Measurements from ENCODE around the gene KCNN4.
"Not testable (repeated sequence)": the region's sequence is repeated elsewhere in the genome, so short reads cannot be mapped to it uniquely, and the experiment has no call there.

KCNN4 gene

GRCh38 chr19:43775299-43775890 lies 5.4 kb downstream of the KCNN4 start:
- in situ Hi-C loops (cut with HindIII; ENCODE audit: low sequenced_read_pairs) = no loop called here

DNA sequence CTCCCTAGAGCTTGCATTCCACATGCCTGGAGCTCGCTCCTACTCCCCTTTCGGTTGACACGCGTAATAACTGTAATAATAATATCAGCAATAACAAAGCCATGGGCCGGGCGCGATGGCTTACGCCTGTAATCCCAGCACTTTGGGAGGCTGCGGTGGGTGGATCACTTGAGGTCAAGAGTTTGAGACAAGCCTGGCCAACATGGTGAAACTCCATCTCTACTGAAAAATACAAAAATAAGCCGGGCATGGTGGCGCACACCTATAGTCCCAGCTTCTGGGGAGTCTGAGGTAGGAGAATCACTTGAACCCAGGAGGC lies 5.9 kb downstream of the KCNN4 start:
- in situ Hi-C loops (cut with HindIII; ENCODE audit: low sequenced_read_pairs) = loop anchor here (5.0 kb wide), 1 partner anchor 108 kb away; no protein-coding TSS in a partner anchor

DNA sequence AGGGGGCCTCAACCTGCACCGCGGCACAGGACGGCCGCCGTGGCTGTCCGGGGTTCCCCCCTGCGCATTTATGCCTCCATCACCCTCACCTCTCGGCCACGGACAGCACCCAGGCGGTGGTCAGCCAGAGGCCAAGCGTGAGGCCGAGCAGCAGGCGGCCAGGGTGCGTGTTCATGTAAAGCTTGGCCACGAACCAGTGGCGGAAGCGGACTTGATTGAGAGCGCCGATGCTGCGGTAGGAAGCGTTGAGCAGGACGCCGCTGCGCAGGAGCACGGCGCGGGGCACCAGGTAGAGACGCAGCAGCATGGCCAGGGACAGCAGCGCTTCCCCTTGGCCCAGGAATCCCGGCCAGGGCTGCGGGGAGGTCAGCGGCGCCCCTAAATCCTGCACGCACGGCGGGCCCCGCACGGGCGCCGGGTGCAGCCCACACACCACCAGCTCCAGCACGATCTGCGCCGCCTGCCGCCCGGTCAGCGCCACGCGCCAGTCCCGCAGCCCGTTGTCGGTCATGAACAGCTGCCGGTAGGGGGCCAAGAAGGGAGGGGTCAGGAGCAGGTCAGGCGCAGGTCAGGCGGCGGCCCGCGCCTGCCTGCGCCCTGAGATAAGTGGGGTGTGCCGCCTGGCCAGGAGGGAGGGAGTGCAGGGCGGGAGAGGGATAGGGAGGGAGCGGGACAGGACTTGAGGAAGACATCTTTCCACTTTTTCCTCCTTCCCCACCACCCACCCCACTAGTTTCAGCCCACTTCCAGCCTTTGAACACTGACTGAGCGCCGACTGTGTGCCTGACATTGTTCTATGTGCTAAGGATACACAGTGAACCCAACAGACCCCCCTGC lies 6.5 kb downstream of the KCNN4 start:
- in situ Hi-C loops (cut with HindIII; ENCODE audit: low sequenced_read_pairs) = loop anchor here (5.0 kb wide), 1 partner anchor 107 kb away; no protein-coding TSS in a partner anchor

DNA sequence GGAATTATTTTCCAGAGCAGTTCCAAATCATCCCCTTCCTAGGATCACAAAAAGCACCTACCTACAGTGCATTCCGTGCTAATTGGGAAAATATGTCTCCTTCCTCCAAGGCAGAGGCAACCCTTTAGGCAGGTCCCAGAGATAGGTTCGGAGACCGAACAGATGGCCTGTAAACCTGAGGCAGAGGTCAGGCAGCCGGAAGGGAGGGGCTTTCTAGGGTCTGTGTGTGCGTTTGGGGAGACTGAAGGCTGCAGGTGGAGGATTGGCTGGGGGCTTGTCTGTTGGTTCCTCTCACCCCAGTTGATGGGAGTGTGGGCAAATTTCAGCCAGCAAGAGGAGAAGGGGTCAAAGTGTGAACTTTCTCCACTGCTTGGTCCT lies 7.1 kb downstream of the KCNN4 start:
- in situ Hi-C loops (cut with HindIII; ENCODE audit: low sequenced_read_pairs) = loop anchor here (5.0 kb wide), 1 partner anchor 106 kb away; no protein-coding TSS in a partner anchor

GRCh38 chr19:43769256-43769655 lies 11.5 kb downstream of the KCNN4 start:
- in situ Hi-C loops (cut with HindIII; ENCODE audit: low sequenced_read_pairs) = no loop called here

DNA sequence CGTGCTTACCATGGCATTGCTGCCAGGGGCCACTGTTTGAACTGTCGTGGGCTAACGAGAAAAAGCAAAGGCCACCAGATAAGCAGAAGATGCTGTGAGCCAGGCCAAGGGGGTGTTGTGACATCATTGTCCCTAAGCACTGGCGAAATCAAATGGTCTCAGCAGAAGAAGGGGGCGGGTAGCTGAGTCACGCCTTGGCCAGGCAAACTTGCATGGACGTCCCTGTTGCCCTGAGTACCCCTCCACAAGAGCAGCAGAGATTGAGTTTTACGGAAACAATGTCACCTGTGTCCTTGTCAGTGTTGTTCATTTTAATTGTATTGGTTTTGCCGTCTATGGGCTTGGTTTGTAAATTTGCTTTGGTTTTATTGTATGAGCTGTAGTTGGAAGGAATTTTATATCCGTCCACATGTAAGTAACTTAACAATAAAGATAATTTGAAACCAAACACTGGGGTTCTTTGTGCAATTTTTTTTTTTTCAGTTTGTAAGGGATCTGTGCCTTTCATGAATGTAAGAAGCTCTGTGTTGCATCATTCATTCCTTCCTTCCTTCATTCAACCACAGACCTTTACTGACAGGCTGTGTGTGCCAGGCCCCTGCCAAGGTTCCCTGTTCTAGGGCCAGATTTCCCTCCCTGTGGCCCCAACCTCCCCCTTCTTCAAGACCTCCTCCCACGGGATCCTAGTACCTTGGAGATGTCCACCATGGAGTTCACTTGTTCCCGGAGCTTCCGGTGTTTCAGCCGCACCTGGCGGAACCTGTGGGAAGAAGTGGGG lies 12.3 kb downstream of the KCNN4 start:
- in situ Hi-C loops (cut with HindIII; ENCODE audit: low sequenced_read_pairs) = no loop called here

GRCh38 chr19:43767818-43768217 lies 13.0 kb downstream of the KCNN4 start:
- in situ Hi-C loops (cut with HindIII; ENCODE audit: low sequenced_read_pairs) = no loop called here

DNA sequence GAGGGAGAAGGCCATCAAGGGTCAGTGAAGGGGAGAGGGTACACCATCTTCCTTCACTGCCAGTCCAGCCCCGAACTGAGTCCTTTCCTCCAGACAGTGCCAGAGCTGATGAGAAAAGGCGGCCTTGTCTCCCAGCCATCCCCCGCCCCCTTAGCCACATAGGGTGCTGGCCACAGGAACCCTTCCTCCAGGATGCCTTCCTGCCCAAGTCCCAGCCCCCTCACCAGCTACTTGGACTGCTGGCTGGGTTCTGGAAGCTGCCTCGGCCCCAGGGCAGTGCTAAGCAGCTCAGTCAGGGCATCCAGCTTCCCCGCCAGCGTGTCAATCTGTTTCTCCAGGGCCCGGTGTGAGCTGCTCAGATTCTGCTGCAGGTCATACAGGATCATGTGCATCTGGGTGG lies 13.5 kb downstream of the KCNN4 start:
- in situ Hi-C loops (cut with HindIII; ENCODE audit: low sequenced_read_pairs) = no loop called here

DNA sequence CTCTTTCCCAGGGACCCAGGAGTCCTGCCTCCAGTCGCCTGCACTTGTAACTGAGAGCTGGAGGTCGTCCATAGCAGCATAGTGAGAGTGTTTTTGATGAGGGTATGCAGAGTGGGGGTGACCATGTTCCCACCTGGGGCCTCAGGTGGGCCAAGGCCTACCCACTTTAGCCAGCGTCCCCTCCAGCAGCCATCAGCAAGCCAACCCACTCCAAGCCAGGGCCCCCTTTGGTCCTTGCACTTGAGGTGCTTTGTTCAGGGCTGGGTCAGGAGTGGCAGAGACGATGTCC lies 14.1 kb downstream of the KCNN4 start:
- in situ Hi-C loops (cut with HindIII; ENCODE audit: low sequenced_read_pairs) = no loop called here

GRCh38 chr19:43765109-43765876 lies 15.5 kb downstream of the KCNN4 start:
- in situ Hi-C loops (cut with HindIII; ENCODE audit: low sequenced_read_pairs) = no loop called here

GRCh38 chr19:43764684-43765083 lies 16.1 kb downstream of the KCNN4 start:
- in situ Hi-C loops (cut with HindIII; ENCODE audit: low sequenced_read_pairs) = not testable (repeated sequence)

DNA sequence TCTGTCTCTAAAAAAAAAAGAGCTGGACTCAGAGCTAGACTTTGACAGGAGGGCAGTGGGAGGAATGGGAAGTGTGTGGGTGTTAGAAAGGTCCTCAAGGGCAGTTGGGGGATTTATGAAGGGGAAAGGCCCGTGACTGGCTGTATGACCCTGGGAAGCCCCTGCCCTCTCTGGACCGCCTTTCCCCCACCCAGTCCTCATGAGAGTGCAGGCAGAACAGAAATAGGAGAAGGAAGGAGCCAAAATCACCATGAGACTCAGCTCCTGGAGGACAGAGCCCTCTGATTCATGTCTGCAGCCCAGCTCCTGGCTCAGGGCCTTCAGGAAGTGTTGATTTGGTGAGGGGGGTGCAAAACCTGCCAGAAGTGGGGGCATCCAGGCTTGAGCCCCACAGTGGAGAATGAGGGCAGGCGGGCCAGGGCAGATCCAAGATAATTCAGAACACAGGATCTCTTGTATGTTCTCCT lies 17.3 kb downstream of the KCNN4 start:
- in situ Hi-C loops (cut with HindIII; ENCODE audit: low sequenced_read_pairs) = no loop called here

DNA sequence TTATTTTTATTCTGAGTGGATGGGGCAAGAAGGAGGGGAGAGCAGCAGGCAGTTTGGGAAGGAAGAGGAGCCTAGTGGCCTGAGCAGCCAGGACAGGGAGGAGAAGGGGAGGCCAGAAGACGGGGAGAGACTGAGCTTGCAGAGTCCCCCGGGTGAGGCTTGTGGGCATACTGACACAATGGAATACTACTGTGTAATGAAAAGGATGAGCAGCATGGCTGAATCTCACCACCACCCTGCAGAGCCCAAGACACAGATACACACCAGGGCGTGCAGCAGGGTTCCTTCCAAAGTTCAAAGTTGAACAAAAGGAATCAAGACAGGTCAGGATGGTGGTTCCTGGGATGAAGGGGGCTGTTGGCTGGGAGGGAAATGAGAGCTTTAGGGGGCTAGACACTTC lies 18.0 kb downstream of the KCNN4 start:
- in situ Hi-C loops (cut with HindIII; ENCODE audit: low sequenced_read_pairs) = no loop called here

DNA sequence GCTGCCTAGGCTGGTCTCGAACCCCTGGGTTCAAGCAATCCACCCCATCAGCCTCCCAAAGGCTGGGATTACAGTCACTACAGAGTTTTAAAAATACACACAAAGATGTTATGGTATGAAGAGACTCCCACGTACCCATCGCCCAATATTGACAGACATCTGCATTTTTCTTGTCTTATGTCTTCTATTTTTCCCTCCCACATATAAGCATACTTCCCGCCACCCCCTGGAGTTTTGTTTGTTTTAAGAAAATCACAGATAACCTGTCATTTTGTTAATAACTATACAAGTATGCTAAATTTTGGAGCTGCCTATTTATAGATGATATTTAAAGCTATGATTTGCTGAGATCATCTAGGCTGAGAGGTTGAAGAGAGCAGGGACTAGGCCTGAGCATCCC lies 19.8 kb downstream of the KCNN4 start:
- in situ Hi-C loops (cut with HindIII; ENCODE audit: low sequenced_read_pairs) = no loop called here

DNA sequence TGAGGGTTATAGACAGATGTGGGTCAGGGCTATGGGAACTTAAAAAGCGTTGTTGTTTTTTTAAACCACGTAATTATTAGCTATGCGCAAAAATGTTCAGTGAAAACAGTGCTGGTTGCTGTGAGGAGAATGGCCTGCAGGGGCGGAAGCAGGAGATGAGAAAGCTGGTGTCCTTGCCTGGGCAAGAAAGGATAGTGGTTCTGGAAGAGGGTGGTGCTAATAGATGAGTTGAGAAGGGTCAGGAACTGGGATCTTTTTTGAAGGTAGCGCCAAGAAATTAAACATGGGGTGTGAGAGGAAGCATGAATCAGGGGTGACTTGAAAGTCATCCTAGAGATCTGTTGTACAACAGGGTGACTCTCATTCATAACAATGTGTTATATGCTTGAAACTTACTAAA lies 21.3 kb downstream of the KCNN4 start:
- in situ Hi-C loops (cut with HindIII; ENCODE audit: low sequenced_read_pairs) = no loop called here

DNA sequence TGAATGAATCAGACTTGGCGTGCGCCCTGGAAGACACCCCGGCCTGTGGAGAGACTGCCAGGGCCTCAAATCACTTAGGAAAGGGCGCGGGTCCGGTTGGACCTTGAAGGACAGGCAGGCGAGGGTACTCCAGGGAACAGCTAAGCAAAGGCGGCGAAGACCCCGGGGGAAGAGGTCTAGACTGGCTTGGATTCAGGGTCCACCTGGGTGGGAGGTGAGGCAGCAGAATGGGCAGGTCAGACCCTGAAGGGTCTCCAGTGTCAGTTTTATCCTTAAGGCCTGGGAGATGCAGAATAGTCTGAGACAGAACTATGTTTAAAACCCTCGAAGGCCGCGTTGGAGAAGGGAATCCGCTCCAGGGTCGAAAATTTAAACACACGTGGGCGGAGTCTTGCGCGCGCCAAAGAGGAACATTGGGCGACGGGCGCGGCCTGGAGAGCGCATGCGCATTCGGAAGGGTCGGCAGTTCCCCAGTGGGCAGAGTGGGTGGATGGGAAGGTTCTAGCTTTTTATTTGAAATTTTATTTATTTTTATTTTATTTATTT lies 25.4 kb downstream of the KCNN4 start:
- in situ Hi-C loops (cut with HindIII; ENCODE audit: low sequenced_read_pairs) = no loop called here

- in situ Hi-C loops (cut with HindIII; ENCODE audit: low sequenced_read_pairs) = no loop called here
Observed at GRCh38 chr19:43754503-43755255, 26.1 kb downstream of the KCNN4 start, which contains the start of gene SMG9. Gene SMG9, minus strand, starts transcription at chr19:43754962. Its CDS starts 4,221 bp downstream, at chr19:43750741.

DNA sequence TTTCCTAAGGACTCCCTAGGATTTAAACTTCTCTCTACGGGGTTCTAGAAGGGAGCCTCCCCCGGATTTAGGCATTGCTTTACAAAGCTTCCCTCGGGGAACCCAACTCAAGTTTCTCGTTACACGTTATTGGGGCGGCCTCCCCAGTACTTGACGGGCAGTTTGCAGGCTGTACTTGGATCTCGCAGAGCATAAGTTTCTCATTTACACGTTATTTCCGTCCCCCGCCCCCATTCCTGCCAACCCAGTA lies 26.6 kb downstream of the KCNN4 start:
- in situ Hi-C loops (cut with HindIII; ENCODE audit: low sequenced_read_pairs) = no loop called here

GRCh38 chr19:43752287-43752875 lies 28.4 kb downstream of the KCNN4 start:
- in situ Hi-C loops (cut with HindIII; ENCODE audit: low sequenced_read_pairs) = no loop called here
